Stomach (tissue), 9 donors: Measurements from ENCODE around the gene LDLRAD3. TPM values are rescaled to one million over a fixed set of nuclear protein-coding genes. Genes with fewer than 3 reads are reported as not detected.
"Not testable (repeated sequence)": the region's sequence is repeated elsewhere in the genome, so short reads cannot be mapped to it uniquely, and the experiment has no call there.

Experiments used
- DNase-seq, 2 donors: peaks; one replicate each; pipeline versions ENCODE4 v3.0.0 to v3.0.0-alpha.2; 2013 to 2019
- H3K27ac ChIP-seq, 5 donors: fragments of 200-600 bp in 4 of 5; sonication (generic) in 4 of 5; one replicate each; pipeline ENCODE4 v1.5.1; 2013 to 2019; ENCODE audit warnings: mild to moderate bottlenecking in 1 of 5, moderate library complexity in 1 of 5
- H3K27me3 ChIP-seq, 3 donors: fragments of 200-600 bp; sonication (generic); one replicate each; pipeline ENCODE4 v1.5.1; 2017 to 2019; ENCODE audit warnings: mixed run types in 1 of 3
- H3K36me3 ChIP-seq, 4 donors: fragments of 200-600 bp; sonication (generic); 1 replicate in 3 of 4; 2 replicates in 1 of 4; pipeline ENCODE4 v1.5.1; 2016 to 2019
- H3K4me1 ChIP-seq, 4 donors: fragments of 200-600 bp; sonication (generic); one replicate each; pipeline ENCODE4 v1.5.1; 2016 to 2019
- H3K4me3 ChIP-seq, 4 donors: fragments of 200-600 bp; sonication (generic) in 3 of 4; one replicate each; pipeline ENCODE4 v1.5.1; 2016 to 2019; ENCODE audit warnings: mild to moderate bottlenecking in 1 of 4
- H3K9me3 ChIP-seq, 4 donors: fragments of 200-600 bp; sonication (generic); one replicate each; pipeline ENCODE4 v1.5.1; 2016 to 2019
- EP300 ChIP-seq: sonication (generic); formaldehyde crosslinking; IDR thresholded peaks from one replicate; pipeline ENCODE4 v1.6.1; 2017; ENCODE audit warnings: antibody characterized with exemption
- POLR2A ChIP-seq, 4 donors: fragments of 450-650 bp; IDR thresholded peaks; one replicate each; pipeline ENCODE4 v1.6.1; 2016; ENCODE audit warnings: antibody characterized with exemption in 4 of 4, control low read depth in 2 of 4, mild to moderate bottlenecking in 1 of 4, moderate library complexity in 1 of 4
- POLR2AphosphoS5 ChIP-seq, 3 donors: sonication (generic); formaldehyde crosslinking; IDR thresholded peaks; one replicate each; pipeline ENCODE4 v1.6.1; 2016; ENCODE audit warnings: antibody characterized with exemption in 3 of 3
- WGBS, 5 donors: extraction: QIAGEN DNeasy Blood & Tissue Kit in 3 of 5; methylation state at CpG; one replicate each; pipeline versions ENCODE4 v1.1.5 to v1.1.7; 2013 to 2018; 5-methylcytosine and 5-hydroxymethylcytosine counted together
- intact Hi-C: fragments of 100-400 bp; cut with DNase I; formaldehyde crosslinking; loops from one replicate; pipeline ENCODE4 v1.15.1; 2023; ENCODE audit warnings: low total_unique reads
- polyA plus RNA-seq, 3 donors: library from polyadenylated mRNA; stranded (reverse); fragments of 200-250 nt; gene quantifications; one replicate each; pipeline ENCODE4 v1.2.3, GENCODE V29; 2013
- total RNA-seq, 5 donors: library from RNA; depleted of rRNA; stranded (reverse); fragments of >200 nt; gene quantifications; one replicate each; pipeline versions ENCODE4 v1.1.0 to v1.2.3, GENCODE V29; 2014 to 2016
- TF ChIP-seq, protein P1 (sequence below), 7 experiments: fragments of 450-650 bp in 4 of 7; fragments of 200-600 bp in 3 of 7; sonication (generic) in 3 of 7; IDR thresholded peaks; one replicate each; pipeline ENCODE4 v1.5.1; 2016 to 2019; ENCODE audit warnings: antibody characterized with exemption in 7 of 7, control low read depth in 2 of 7, mild to moderate bottlenecking in 1 of 7
- donor health status: healthy with polysubstance abuse.
- donor health status: Bipolar disorder and iron deficiency.
- donor health status: healthy.

Gene LDLRAD3
- total and polyA plus RNA-seq, 8 donors = 2.0 to 22.8 (median 7.9) TPM

DNA sequence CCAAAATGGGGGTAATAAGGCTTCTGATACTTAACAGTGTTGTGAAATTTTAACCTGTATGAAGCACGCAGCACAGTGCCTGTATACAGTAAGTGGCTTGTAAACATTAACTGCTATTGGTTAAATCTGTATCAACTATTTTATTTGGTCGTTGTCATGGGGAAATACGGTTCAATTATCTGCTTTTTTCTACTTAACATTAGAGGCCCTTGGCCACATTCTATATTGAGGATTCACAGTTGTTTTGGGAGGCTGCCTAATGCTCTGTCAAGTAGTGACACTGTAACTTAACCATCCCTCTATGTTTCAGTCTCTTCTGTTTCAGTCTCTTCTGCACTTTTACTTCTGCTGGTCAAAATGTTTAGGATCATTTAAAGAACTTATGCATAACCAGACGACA, 95.6 kb downstream of the LDLRAD3 start:
- no peaks in the 10 kb centered on the region for H3K36me3 ChIP-seq
- WGBS, 5 donors = 59 to 77% (median 73%) methylated on average over 4 of the region's 4 CpGs
- H3K9me3 ChIP-seq = no peaks in the 10 kb centered on the region
- no peak overlapping the region for H3K4me3 ChIP-seq
- DNase-seq = peak in 1 of 2 donors; percentile 44
- H3K4me1 ChIP-seq = peaks cover 0 to 9% (median 2%) of the 10 kb centered on the region in 4 donors
- H3K27ac ChIP-seq = no peak overlapping the region
- no peaks in the 10 kb centered on the region for H3K27me3 ChIP-seq
- TF ChIP-seq, protein P1, sequence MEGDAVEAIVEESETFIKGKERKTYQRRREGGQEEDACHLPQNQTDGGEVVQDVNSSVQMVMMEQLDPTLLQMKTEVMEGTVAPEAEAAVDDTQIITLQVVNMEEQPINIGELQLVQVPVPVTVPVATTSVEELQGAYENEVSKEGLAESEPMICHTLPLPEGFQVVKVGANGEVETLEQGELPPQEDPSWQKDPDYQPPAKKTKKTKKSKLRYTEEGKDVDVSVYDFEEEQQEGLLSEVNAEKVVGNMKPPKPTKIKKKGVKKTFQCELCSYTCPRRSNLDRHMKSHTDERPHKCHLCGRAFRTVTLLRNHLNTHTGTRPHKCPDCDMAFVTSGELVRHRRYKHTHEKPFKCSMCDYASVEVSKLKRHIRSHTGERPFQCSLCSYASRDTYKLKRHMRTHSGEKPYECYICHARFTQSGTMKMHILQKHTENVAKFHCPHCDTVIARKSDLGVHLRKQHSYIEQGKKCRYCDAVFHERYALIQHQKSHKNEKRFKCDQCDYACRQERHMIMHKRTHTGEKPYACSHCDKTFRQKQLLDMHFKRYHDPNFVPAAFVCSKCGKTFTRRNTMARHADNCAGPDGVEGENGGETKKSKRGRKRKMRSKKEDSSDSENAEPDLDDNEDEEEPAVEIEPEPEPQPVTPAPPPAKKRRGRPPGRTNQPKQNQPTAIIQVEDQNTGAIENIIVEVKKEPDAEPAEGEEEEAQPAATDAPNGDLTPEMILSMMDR (IDR thresholded peaks at IDR 0.05) = no peak
- TF ChIP-seq POLR2AphosphoS5 (IDR thresholded peaks at IDR 0.05) = no peak
- no peak for TF ChIP-seq EP300
- TF ChIP-seq POLR2A (IDR thresholded peaks at IDR 0.05) = no peak
- intact Hi-C loops = no loop called here

DNA sequence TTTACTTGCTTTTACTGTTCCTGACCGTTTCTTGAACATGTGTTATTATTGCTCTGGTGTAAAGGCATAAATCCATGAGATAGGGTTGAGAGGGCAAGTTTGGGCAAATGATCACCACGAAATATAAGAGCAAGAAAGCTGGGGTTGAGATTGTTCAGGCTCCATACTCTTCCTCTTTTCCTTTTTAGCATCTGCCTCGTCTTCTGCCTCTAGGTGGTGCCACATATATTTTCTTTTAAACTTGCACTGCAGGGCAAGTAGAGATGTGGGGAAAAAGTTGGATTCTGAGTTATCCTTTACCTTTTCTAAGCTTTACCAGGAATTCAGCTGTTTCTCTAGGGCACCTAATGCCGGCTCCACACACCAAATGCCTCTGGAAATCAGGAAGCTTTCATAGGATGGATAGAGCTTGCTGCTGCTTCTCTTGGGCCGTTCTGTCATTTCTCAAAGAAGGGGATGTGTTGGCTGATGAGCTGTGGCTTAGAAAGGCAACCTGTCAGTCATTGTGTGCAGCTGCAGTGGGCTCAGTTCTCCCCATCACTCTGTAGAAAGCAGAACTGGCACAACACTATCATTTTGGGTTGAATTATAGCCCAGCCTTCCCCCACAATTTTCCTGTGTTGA, 98.2 kb downstream of the LDLRAD3 start:
- Histone ChIP-seq H3K4me3 (no peak overlapping the region), H3K9me3 (no peaks in the 10 kb centered on the region), H3K27me3 (no peaks in the 10 kb centered on the region), H3K36me3 (no peaks in the 10 kb centered on the region), H3K4me1 (peaks cover 0 to 5% (median 2%) of the 10 kb centered on the region in 4 donors), H3K27ac (no peak overlapping the region)
- intact Hi-C loops = no loop called here
- 51 to 66% (median 61%) methylated on average over 5 of the region's 5 CpGs for WGBS, 5 donors
- TF ChIP-seq, protein P1 (IDR thresholded peaks at IDR 0.05) = peak in 4 of 7 experiments; percentile 17 to 34 (median 28)
- TF ChIP-seq POLR2A (IDR thresholded peaks at IDR 0.05) = no peak
- no peak for DNase-seq

DNA sequence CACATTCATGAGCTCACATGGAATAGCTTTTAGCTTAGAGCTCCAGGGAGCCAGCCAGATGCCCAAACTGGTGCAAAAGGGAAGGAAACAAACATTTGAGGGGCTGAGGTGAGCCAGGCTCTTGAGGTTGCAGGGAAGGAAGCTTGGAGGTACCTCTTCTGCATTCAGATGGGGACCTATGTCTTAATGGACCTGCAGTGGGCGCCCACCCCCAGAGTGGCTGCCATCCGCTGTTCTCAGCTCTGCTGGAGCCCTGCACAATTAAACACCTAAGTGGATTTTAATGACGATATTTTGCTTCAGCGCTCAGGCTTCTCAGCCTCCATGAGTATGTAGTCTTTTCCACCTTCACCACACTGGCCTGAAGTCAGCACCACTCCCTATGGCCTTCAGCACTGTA, 100.8 kb downstream of the LDLRAD3 start:
- intact Hi-C loops = no loop called here
- Histone ChIP-seq H3K4me3 (no peak overlapping the region), H3K27me3 (no peaks in the 10 kb centered on the region), H3K9me3 (no peaks in the 10 kb centered on the region), H3K36me3 (no peaks in the 10 kb centered on the region), H3K27ac (no peak overlapping the region), H3K4me1 (no peaks in the 10 kb centered on the region)
- TF ChIP-seq EP300 = no peak
- TF ChIP-seq, protein P1 (IDR thresholded peaks at IDR 0.05) = no peak
- no peak for TF ChIP-seq POLR2A (IDR thresholded peaks at IDR 0.05)
- DNase-seq = no peak
- 94 to 100% (median 97%) methylated on average over 4 of the region's 4 CpGs for WGBS, 5 donors

DNA sequence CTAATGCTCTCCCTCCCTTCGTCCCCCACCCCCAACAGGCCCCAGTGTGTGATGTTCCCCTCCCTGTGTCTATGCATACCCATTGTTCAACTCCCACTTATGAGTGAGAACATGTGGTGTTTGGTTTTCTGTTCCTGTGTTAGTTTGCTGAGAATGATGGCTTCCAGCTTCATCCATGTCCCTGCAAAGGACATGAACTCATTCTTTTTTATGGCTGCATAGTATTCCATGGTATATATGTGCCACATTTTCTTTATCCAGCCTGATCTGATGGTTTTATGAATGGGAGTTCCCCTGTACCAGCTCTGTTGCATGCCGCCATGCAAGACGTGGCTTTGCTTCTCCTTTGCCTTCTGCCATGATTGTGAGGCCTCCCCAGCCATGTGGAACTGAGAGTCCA, 102.1 kb downstream of the LDLRAD3 start:
- H3K4me3 ChIP-seq, H3K9me3 ChIP-seq, intact Hi-C loops, H3K36me3 ChIP-seq, H3K27ac ChIP-seq, H3K27me3 ChIP-seq, DNase-seq, H3K4me1 ChIP-seq: not testable (repeated sequence)
- 92 to 98% (median 93%) methylated on average over 3 of the region's 3 CpGs for WGBS, 5 donors

DNA sequence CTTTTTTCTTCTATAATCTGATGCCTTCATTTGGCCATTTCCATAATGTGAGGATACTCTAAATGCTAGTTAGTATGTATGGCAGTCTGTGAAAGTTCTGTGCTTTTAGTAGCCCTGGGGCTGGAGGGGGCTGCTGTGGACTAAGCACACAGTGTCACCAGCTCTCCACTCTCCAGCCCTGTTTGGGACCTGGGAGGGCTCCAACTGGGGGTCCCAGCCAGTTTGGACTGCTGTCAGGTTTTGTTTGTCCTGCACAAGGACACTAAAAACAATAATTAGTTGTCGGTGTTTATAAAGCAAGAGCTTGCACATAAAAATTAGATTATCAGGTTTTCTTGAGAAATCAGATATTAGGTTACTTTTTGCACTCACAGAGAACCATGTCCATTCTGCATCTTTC, 103.1 kb downstream of the LDLRAD3 start:
- no peak overlapping the region for H3K27ac ChIP-seq
- WGBS, 5 donors = 43 to 86% (median 58%) methylated on average over 1 of the region's 1 CpG
- H3K4me1 ChIP-seq = no peaks in the 10 kb centered on the region
- intact Hi-C loops = no loop called here
- no peaks in the 10 kb centered on the region for H3K9me3 ChIP-seq
- H3K27me3 ChIP-seq = no peaks in the 10 kb centered on the region
- no peaks in the 10 kb centered on the region for H3K36me3 ChIP-seq
- TF ChIP-seq POLR2A (IDR thresholded peaks at IDR 0.05) (no peak), EP300 (no peak), POLR2AphosphoS5 (IDR thresholded peaks at IDR 0.05) (no peak)
- TF ChIP-seq, protein P1 (IDR thresholded peaks at IDR 0.05) = no peak
- H3K4me3 ChIP-seq = no peak overlapping the region
- no peak for DNase-seq
